ENCODE results near the gene MPC1L.
A peak's percentile ranks its signal among the peaks of the same experiment; 100 is the strongest.
"Not testable (repeated sequence)": the region's sequence is repeated elsewhere in the genome, so short reads cannot be mapped to it uniquely, and the experiment has no call there.

MPC1L gene

GRCh38 chrX:40581336-40581920 lies 41.8 kb upstream of the MPC1L start:
- H3K18ac ChIP-seq (ENCODE audit: low read depth in 1 of 2, low read length in 2 of 2) = no peak overlapping the region
- peaks cover 0 to 45% of the 10 kb centered on the region in 2 experiments for H3K27me3 ChIP-seq (ENCODE audit: control insufficient read depth in 1 of 2, insufficient read depth in 1 of 2, low read length in 2 of 2)
- peak overlapping the region; percentile 43 for H3K4me2 ChIP-seq (ENCODE audit: low read length, poor library complexity, severe bottlenecking)
- WGBS = 4% methylated on average over 12 of the region's 15 CpGs
- H3K36me3 ChIP-seq (ENCODE audit: control insufficient read depth in 1 of 2, insufficient read depth in 2 of 2, low read depth in 1 of 2, low read length in 2 of 2) = no peaks in the 10 kb centered on the region
- H3K4ac ChIP-seq (ENCODE audit: low read depth in 1 of 2, low read length in 2 of 2) = no peak overlapping the region
- no peak overlapping the region for H2AFZ ChIP-seq (ENCODE audit: low read depth, low read length)
- no peak overlapping the region for H3K14ac ChIP-seq (ENCODE audit: low read length in 2 of 2)
- H2BK12ac ChIP-seq (ENCODE audit: low read length in 2 of 2) = no peak overlapping the region
- H3K9me3 ChIP-seq (ENCODE audit: control insufficient read depth, low read length) = no peaks in the 10 kb centered on the region
- peak; percentile 39 for DNase-seq
- no peaks in the 10 kb centered on the region for H3K79me1 ChIP-seq (replicated peaks; ENCODE audit: low read length, poor library complexity, severe bottlenecking)
- H2BK15ac ChIP-seq (ENCODE audit: low read depth, poor library complexity, severe bottlenecking) = no peak overlapping the region
- peak overlapping the region; percentile 93 for H3K9ac ChIP-seq (ENCODE audit: low read length)
- H4K91ac ChIP-seq (ENCODE audit: low read length) = no peak overlapping the region
- no peak overlapping the region for H3K23ac ChIP-seq (ENCODE audit: low read length in 2 of 2)
- H3K4me3 ChIP-seq (ENCODE audit: insufficient read depth in 1 of 2, low read depth in 1 of 2, low read length in 2 of 2) = peak overlapping the region; percentile 87 to 96
- H4K8ac ChIP-seq (ENCODE audit: low read length) = no peak overlapping the region
- no peak overlapping the region for H2BK120ac ChIP-seq (ENCODE audit: low read depth, low read length)
- peaks cover 5% of the 10 kb centered on the region for H3K4me1 ChIP-seq (ENCODE audit: control insufficient read depth, insufficient read depth, low read depth, low read length)
- no peak overlapping the region for H3K27ac ChIP-seq (ENCODE audit: low read length, poor library complexity, severe bottlenecking)
- no peak overlapping the region for H2AK5ac ChIP-seq (ENCODE audit: low read length, severe bottlenecking)
- H2BK5ac ChIP-seq (ENCODE audit: low read depth, low read length, poor library complexity, severe bottlenecking) = no peak overlapping the region

GRCh38 chrX:40582178-40582577 lies 41.0 kb upstream of the MPC1L start:
- not testable (repeated sequence) for H3K36me3 ChIP-seq (ENCODE audit: control insufficient read depth in 1 of 2, insufficient read depth in 2 of 2, low read depth in 1 of 2, low read length in 2 of 2); H2BK5ac ChIP-seq (ENCODE audit: low read depth, low read length, poor library complexity, severe bottlenecking); H3K4ac ChIP-seq (ENCODE audit: low read depth in 1 of 2, low read length in 2 of 2); H2BK120ac ChIP-seq (ENCODE audit: low read depth, low read length); DNase-seq; H2BK12ac ChIP-seq (ENCODE audit: low read length in 2 of 2); H3K27ac ChIP-seq (ENCODE audit: low read length, poor library complexity, severe bottlenecking); H4K8ac ChIP-seq (ENCODE audit: low read length); H2AK5ac ChIP-seq (ENCODE audit: low read length, severe bottlenecking); H3K4me1 ChIP-seq (ENCODE audit: control insufficient read depth, insufficient read depth, low read depth, low read length); H3K23ac ChIP-seq (ENCODE audit: low read length in 2 of 2); H2AFZ ChIP-seq (ENCODE audit: low read depth, low read length); H3K4me2 ChIP-seq (ENCODE audit: low read length, poor library complexity, severe bottlenecking); H3K18ac ChIP-seq (ENCODE audit: low read depth in 1 of 2, low read length in 2 of 2); H3K14ac ChIP-seq (ENCODE audit: low read length in 2 of 2); H4K91ac ChIP-seq (ENCODE audit: low read length); H2BK15ac ChIP-seq (ENCODE audit: low read depth, poor library complexity, severe bottlenecking); H3K9me3 ChIP-seq (ENCODE audit: control insufficient read depth, low read length); H3K79me1 ChIP-seq (replicated peaks; ENCODE audit: low read length, poor library complexity, severe bottlenecking)
- H3K4me3 ChIP-seq (ENCODE audit: insufficient read depth in 1 of 2, low read depth in 1 of 2, low read length in 2 of 2) = peak overlapping the region in 1 of 2 experiments; percentile 87
- 96% methylated on average over 6 of the region's 13 CpGs for WGBS
- H3K9ac ChIP-seq (ENCODE audit: low read length) = peak overlapping the region; percentile 93
- H3K27me3 ChIP-seq (ENCODE audit: control insufficient read depth in 1 of 2, insufficient read depth in 1 of 2, low read length in 2 of 2) = peaks cover 0 to 47% of the 10 kb centered on the region in 2 experiments

- Histone ChIP-seq H3K4me1 (ENCODE audit: control insufficient read depth, insufficient read depth, low read depth, low read length) (peaks cover 5% of the 10 kb centered on the region), H4K91ac (ENCODE audit: low read length) (no peak overlapping the region), H3K14ac (ENCODE audit: low read length in 2 of 2) (no peak overlapping the region), H3K79me1 (replicated peaks; ENCODE audit: low read length, poor library complexity, severe bottlenecking) (no peaks in the 10 kb centered on the region), H2BK15ac (ENCODE audit: low read depth, poor library complexity, severe bottlenecking) (no peak overlapping the region), H3K23ac (ENCODE audit: low read length in 2 of 2) (no peak overlapping the region), H3K9ac (ENCODE audit: low read length) (peak overlapping the region; percentile 16), H3K27ac (ENCODE audit: low read length, poor library complexity, severe bottlenecking) (no peak overlapping the region), H2AFZ (ENCODE audit: low read depth, low read length) (no peak overlapping the region), H3K27me3 (ENCODE audit: control insufficient read depth in 1 of 2, insufficient read depth in 1 of 2, low read length in 2 of 2) (peaks cover 0 to 46% of the 10 kb centered on the region in 2 experiments), H3K36me3 (ENCODE audit: control insufficient read depth in 1 of 2, insufficient read depth in 2 of 2, low read depth in 1 of 2, low read length in 2 of 2) (no peaks in the 10 kb centered on the region), H3K4me2 (ENCODE audit: low read length, poor library complexity, severe bottlenecking) (no peak overlapping the region), H2BK120ac (ENCODE audit: low read depth, low read length) (no peak overlapping the region), H2AK5ac (ENCODE audit: low read length, severe bottlenecking) (no peak overlapping the region), H3K18ac (ENCODE audit: low read depth in 1 of 2, low read length in 2 of 2) (no peak overlapping the region), H3K9me3 (ENCODE audit: control insufficient read depth, low read length) (no peaks in the 10 kb centered on the region), H2BK12ac (ENCODE audit: low read length in 2 of 2) (no peak overlapping the region), H2BK5ac (ENCODE audit: low read depth, low read length, poor library complexity, severe bottlenecking) (no peak overlapping the region), H3K4ac (ENCODE audit: low read depth in 1 of 2, low read length in 2 of 2) (no peak overlapping the region), H4K8ac (ENCODE audit: low read length) (no peak overlapping the region), H3K4me3 (ENCODE audit: insufficient read depth in 1 of 2, low read depth in 1 of 2, low read length in 2 of 2) (no peak overlapping the region)
- no peak for DNase-seq
- 100% methylated on average over 1 of the region's 2 CpGs for WGBS
Observed at GRCh38 chrX:40582811-40583210, 40.4 kb upstream of the MPC1L start.

- H2BK15ac ChIP-seq (ENCODE audit: low read depth, poor library complexity, severe bottlenecking); H2BK5ac ChIP-seq (ENCODE audit: low read depth, low read length, poor library complexity, severe bottlenecking); H3K4me2 ChIP-seq (ENCODE audit: low read length, poor library complexity, severe bottlenecking); H3K4me3 ChIP-seq (ENCODE audit: insufficient read depth in 1 of 2, low read depth in 1 of 2, low read length in 2 of 2); H2AFZ ChIP-seq (ENCODE audit: low read depth, low read length); H2BK120ac ChIP-seq (ENCODE audit: low read depth, low read length); H4K8ac ChIP-seq (ENCODE audit: low read length); H2AK5ac ChIP-seq (ENCODE audit: low read length, severe bottlenecking); H3K18ac ChIP-seq (ENCODE audit: low read depth in 1 of 2, low read length in 2 of 2); H3K79me1 ChIP-seq (replicated peaks; ENCODE audit: low read length, poor library complexity, severe bottlenecking); DNase-seq; H3K4me1 ChIP-seq (ENCODE audit: control insufficient read depth, insufficient read depth, low read depth, low read length); H4K91ac ChIP-seq (ENCODE audit: low read length); H3K9ac ChIP-seq (ENCODE audit: low read length); H3K9me3 ChIP-seq (ENCODE audit: control insufficient read depth, low read length); H3K23ac ChIP-seq (ENCODE audit: low read length in 2 of 2); H2BK12ac ChIP-seq (ENCODE audit: low read length in 2 of 2); H3K27ac ChIP-seq (ENCODE audit: low read length, poor library complexity, severe bottlenecking); H3K4ac ChIP-seq (ENCODE audit: low read depth in 1 of 2, low read length in 2 of 2); H3K14ac ChIP-seq (ENCODE audit: low read length in 2 of 2): not testable (repeated sequence)
- peaks cover 6 to 25% of the 10 kb centered on the region in 2 experiments for H3K36me3 ChIP-seq (ENCODE audit: control insufficient read depth in 1 of 2, insufficient read depth in 2 of 2, low read depth in 1 of 2, low read length in 2 of 2)
- 44% methylated on average over 1 of the region's 1 CpG for WGBS
- peaks cover 0 to 46% of the 10 kb centered on the region in 2 experiments for H3K27me3 ChIP-seq (ENCODE audit: control insufficient read depth in 1 of 2, insufficient read depth in 1 of 2, low read length in 2 of 2)
Observed at GRCh38 chrX:40587623-40588022, 35.6 kb upstream of the MPC1L start.
